ENCODE data around the gene ZNF793.

The ZNF793 gene

GRCh38 chr19:37468961-37469777 is 37.6 kb upstream of the ZNF793 start, which contains the start of gene ZNF570 (continued):
- no peak for TF ChIP-seq ZNF423 (tag by site-specific recombination; IDR thresholded peaks at IDR 0.05)
- no peak for TF ChIP-seq ZFP41 (tag by site-specific recombination; IDR thresholded peaks at IDR 0.05; ENCODE audit: borderline replicate concordance)
- TF ChIP-seq IKZF3 (tag by site-specific recombination; IDR thresholded peaks at IDR 0.05), result no peak
- no peak for TF ChIP-seq OSR2 (tag by site-specific recombination; IDR thresholded peaks at IDR 0.05)
- TF ChIP-seq RBAK (tag by site-specific recombination; IDR thresholded peaks at IDR 0.05), result no peak
- peak; percentile 81 for TF ChIP-seq ZBTB10 (tag by site-specific recombination; IDR thresholded peaks at IDR 0.05)
- no peak for TF ChIP-seq ZNF132 (tag by site-specific recombination; IDR thresholded peaks at IDR 0.05; ENCODE audit: borderline replicate concordance)
- TF ChIP-seq ZNF398 (tag by site-specific recombination; IDR thresholded peaks at IDR 0.05), result peak; percentile 19; the same call in 1 of the 2 replicates
- no peak for TF ChIP-seq ZNF747 (tag by site-specific recombination; IDR thresholded peaks at IDR 0.05)
- peak; percentile 83 for TF ChIP-seq PATZ1 (tag by site-specific recombination; IDR thresholded peaks at IDR 0.05)
- TF ChIP-seq ZNF626 (tag by site-specific recombination; IDR thresholded peaks at IDR 0.05), result no peak
- TF ChIP-seq ZNF350 (tag by site-specific recombination; IDR thresholded peaks at IDR 0.05), result no peak
- 0 out of 2 replicates have a peak, but pooled peaks have one; percentile 38 for TF ChIP-seq ZNF664 (tag by site-specific recombination; IDR thresholded peaks at IDR 0.05)
- peak; percentile 86 for TF ChIP-seq ZNF24 (tag by site-specific recombination; IDR thresholded peaks at IDR 0.05)
- TF ChIP-seq ZNF549 (tag by site-specific recombination; IDR thresholded peaks at IDR 0.05), result no peak
- TF ChIP-seq ZNF184 (tag by site-specific recombination; IDR thresholded peaks at IDR 0.05), result peak; percentile 79; the same call in 1 of the 2 replicates
- TF ChIP-seq ZNF223 (tag by site-specific recombination; IDR thresholded peaks at IDR 0.05), result peak; percentile 4; the same call in 1 of the 2 replicates
- TF ChIP-seq ZSCAN18 (tag by site-specific recombination; IDR thresholded peaks at IDR 0.05), result no peak; the same call in 1 of the 2 replicates
- TF ChIP-seq ZBTB17 (tag by site-specific recombination; IDR thresholded peaks at IDR 0.05), result peak; percentile 99
- TF ChIP-seq ZNF76 (tag by site-specific recombination; IDR thresholded peaks at IDR 0.05; ENCODE audit: borderline replicate concordance, low read depth), result peak; percentile 96
- no peak for TF ChIP-seq ZNF26 (tag by site-specific recombination; IDR thresholded peaks at IDR 0.05)
- TF ChIP-seq ZBTB1 (tag by site-specific recombination; IDR thresholded peaks at IDR 0.05), result no peak
- TF ChIP-seq ZNF624 (tag by site-specific recombination; IDR thresholded peaks at IDR 0.05), result no peak
- no peak; the same call in none of the 2 replicates for TF ChIP-seq ZNF692 (tag by site-specific recombination; IDR thresholded peaks at IDR 0.05)
- no peak for TF ChIP-seq BCL6B (tag by site-specific recombination; IDR thresholded peaks at IDR 0.05)
- TF ChIP-seq ZNF146 (tag by site-specific recombination; IDR thresholded peaks at IDR 0.05), result peak; percentile 31; the same call in 1 of the 2 replicates
- TF ChIP-seq ZNF140 (tag by site-specific recombination; IDR thresholded peaks at IDR 0.05), result no peak
